Activated naive CD8-positive, alpha-beta T cell (primary cell): ENCODE measurements around the gene CDH23.
A peak's percentile ranks its signal among the peaks of the same experiment; 100 is the strongest.

Experiments
- H3K27ac Mint-ChIP-seq: one replicate; pipeline ENCODE4 v1.8.0; 2021; ENCODE audit warnings: mixed read lengths
- H3K27me3 Mint-ChIP-seq: one replicate; pipeline ENCODE4 v1.8.0; 2021; ENCODE audit warnings: mixed read lengths
- H3K36me3 Mint-ChIP-seq: one replicate; pipeline ENCODE4 v1.8.0; 2021; ENCODE audit warnings: mixed read lengths
- H3K4me1 Mint-ChIP-seq: one replicate; pipeline ENCODE4 v1.8.0; 2021; ENCODE audit warnings: low read depth, mixed read lengths
- H3K4me3 Mint-ChIP-seq: one replicate; pipeline ENCODE4 v1.8.0; 2021; ENCODE audit warnings: mild to moderate bottlenecking, mixed read lengths
- H3K9me3 Mint-ChIP-seq: one replicate; pipeline ENCODE4 v1.8.0; 2021; ENCODE audit warnings: low read depth, mixed read lengths

Gene CDH23

GRCh38 chr10:71393841-71394475 is 2.8 kb upstream of the CDH23 start:
- Mint-ChIP-seq H3K9me3 (no peaks in the 10 kb centered on the region), H3K27me3 (peaks cover 30% of the 10 kb centered on the region), H3K4me1 (peaks cover 11% of the 10 kb centered on the region), H3K36me3 (no peaks in the 10 kb centered on the region), H3K4me3 (no peak overlapping the region), H3K27ac (no peak overlapping the region)

GRCh38 chr10:71394926-71395562 is 1.7 kb upstream of the CDH23 start:
- Mint-ChIP-seq H3K4me3 (no peak overlapping the region), H3K27me3 (peaks cover 29% of the 10 kb centered on the region)

GRCh38 chr10:71395621-71396020 is 1.1 kb upstream of the CDH23 start:
- peak overlapping the region; percentile 79 for H3K4me3 Mint-ChIP-seq
- H3K36me3 Mint-ChIP-seq: no peaks in the 10 kb centered on the region
- H3K27me3 Mint-ChIP-seq: peaks cover 32% of the 10 kb centered on the region
- H3K9me3 Mint-ChIP-seq: no peaks in the 10 kb centered on the region
- no peak overlapping the region for H3K27ac Mint-ChIP-seq
- peaks cover 11% of the 10 kb centered on the region for H3K4me1 Mint-ChIP-seq

More at GRCh38 chr10:71394926-71395562, 1.7 kb upstream of the CDH23 start:
- H3K36me3 Mint-ChIP-seq: no peaks in the 10 kb centered on the region
- H3K9me3 Mint-ChIP-seq: no peaks in the 10 kb centered on the region
- peaks cover 11% of the 10 kb centered on the region for H3K4me1 Mint-ChIP-seq
- H3K27ac Mint-ChIP-seq: no peak overlapping the region

DNA sequence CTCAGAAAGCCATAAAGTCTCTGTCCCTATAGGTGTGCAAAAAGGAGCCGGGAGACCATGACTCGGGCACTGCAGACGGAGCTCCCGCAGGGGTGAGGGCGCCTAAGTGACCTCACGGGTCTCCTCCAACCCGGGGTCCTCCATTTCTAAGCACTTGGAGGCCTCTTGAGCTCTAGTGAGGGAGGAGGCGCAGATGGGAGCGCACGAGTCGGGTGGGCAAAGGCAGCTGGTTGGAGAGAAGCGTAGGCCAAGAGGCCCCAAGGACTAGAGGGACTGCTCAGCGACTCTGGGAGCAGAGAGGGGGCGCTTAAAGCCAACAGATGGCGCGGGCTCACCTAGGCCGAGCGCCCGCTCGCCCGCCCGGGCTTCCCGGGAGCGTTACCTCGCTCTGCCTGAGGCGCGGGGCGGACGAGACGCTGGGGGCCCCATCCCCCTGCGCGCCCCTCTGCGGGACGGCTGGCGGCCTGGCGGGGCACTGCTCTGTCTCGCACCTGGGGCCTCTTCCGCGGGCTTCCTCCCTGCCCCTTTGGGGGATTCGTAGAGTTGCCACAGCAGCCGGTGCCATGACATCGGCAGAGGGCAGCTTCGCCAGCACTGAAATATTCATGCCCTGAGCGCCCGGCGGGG is 523 bp upstream of the CDH23 start:
- peaks cover 33% of the 10 kb centered on the region for H3K27me3 Mint-ChIP-seq
- H3K4me3 Mint-ChIP-seq: peak overlapping the region; percentile 79

GRCh38 chr10:71397296-71398212 is 834 bp downstream of the CDH23 start:
- peak overlapping the region; percentile 65 for H3K4me3 Mint-ChIP-seq
- peaks cover 7% of the 10 kb centered on the region for H3K4me1 Mint-ChIP-seq
- H3K27ac Mint-ChIP-seq: no peak overlapping the region
- H3K27me3 Mint-ChIP-seq: peaks cover 28% of the 10 kb centered on the region
- no peaks in the 10 kb centered on the region for H3K36me3 Mint-ChIP-seq
- no peaks in the 10 kb centered on the region for H3K9me3 Mint-ChIP-seq

More for the DNA sequence above, 523 bp upstream of the CDH23 start:
- H3K36me3 Mint-ChIP-seq: no peaks in the 10 kb centered on the region
- no peaks in the 10 kb centered on the region for H3K9me3 Mint-ChIP-seq
- peaks cover 11% of the 10 kb centered on the region for H3K4me1 Mint-ChIP-seq
- no peak overlapping the region for H3K27ac Mint-ChIP-seq

DNA sequence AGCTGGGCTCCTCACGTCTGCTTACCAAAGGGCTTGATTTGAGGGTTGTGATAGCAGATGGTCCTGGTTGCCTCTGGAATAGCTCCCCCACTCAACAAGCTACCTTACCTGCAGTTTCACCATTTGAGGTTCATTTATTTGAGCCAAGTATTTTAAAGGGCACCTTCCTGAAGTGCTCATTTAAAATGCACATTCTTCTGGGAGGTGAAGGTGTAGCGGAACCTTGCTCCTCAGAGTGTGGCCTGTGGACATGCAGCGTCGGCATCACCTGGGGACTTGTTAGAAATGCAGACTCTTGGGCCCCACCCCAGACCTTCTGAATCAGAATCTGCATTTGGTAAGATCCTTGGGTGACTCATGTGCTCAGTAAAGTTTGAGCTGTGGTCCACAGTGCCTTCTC is 2.3 kb downstream of the CDH23 start:
- H3K27ac Mint-ChIP-seq: no peak overlapping the region
- no peaks in the 10 kb centered on the region for H3K36me3 Mint-ChIP-seq
- peaks cover 7% of the 10 kb centered on the region for H3K4me1 Mint-ChIP-seq
- H3K9me3 Mint-ChIP-seq: no peaks in the 10 kb centered on the region
- H3K4me3 Mint-ChIP-seq: peak overlapping the region; percentile 30
- H3K27me3 Mint-ChIP-seq: peaks cover 25% of the 10 kb centered on the region

- Mint-ChIP-seq H3K9me3 (no peaks in the 10 kb centered on the region), H3K27me3 (peaks cover 20% of the 10 kb centered on the region), H3K4me3 (no peak overlapping the region), H3K4me1 (peaks cover 7% of the 10 kb centered on the region), H3K27ac (no peak overlapping the region), H3K36me3 (no peaks in the 10 kb centered on the region)
These were observed 3.2 kb downstream of the CDH23 start for GRCh38 chr10:71399946-71400345.

- Mint-ChIP-seq H3K9me3 (no peaks in the 10 kb centered on the region), H3K27me3 (peaks cover 10% of the 10 kb centered on the region), H3K4me3 (no peak overlapping the region), H3K27ac (no peak overlapping the region), H3K4me1 (peaks cover 3% of the 10 kb centered on the region), H3K36me3 (no peaks in the 10 kb centered on the region)
These were observed 4.3 kb downstream of the CDH23 start for GRCh38 chr10:71401056-71401455.

- Mint-ChIP-seq H3K27me3 (peaks cover 10% of the 10 kb centered on the region), H3K4me1 (peaks cover 2% of the 10 kb centered on the region), H3K9me3 (no peaks in the 10 kb centered on the region), H3K36me3 (no peaks in the 10 kb centered on the region), H3K4me3 (no peak overlapping the region), H3K27ac (no peak overlapping the region)
These were observed 5.3 kb downstream of the CDH23 start for GRCh38 chr10:71402005-71402404.

DNA sequence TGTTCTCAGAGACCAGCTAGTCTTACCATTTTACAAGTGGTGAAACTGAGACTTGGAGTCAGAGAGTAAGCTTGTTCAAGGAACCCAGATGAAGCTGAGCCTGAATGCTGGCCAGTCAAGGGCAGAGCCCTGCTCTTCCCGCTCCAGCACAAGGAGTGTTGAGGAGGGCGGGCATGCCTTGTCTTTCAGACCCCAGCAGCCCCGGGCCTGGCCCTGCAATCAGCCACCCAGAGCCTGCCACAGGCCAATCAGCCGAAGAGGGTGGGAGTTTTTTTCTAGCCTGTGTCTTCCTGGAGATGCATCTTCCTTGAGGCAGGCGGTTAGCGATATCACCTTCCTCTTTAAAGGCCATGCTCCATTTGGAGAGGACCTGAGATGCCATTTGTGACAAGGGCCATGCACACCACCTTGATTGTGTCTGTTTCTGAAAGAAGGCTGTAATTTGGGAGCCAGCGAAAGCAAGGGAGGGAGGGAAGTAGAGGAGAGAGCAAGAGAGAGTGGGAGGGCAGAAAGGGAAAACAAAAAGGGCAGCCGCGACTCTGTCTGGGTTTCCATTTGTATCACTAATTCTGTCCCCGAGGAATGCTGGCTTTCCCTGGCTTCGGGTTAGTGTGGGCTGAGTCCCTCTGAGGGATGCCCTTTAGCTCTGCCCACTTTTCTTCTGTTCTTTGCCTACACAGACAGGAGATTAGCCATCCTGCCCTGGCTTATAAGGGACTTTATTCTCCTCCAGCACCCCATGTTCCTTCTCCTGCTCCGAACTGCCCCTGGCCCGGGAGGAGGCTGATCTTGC is 8.0 kb downstream of the CDH23 start:
- Mint-ChIP-seq H3K4me3 (no peak overlapping the region), H3K36me3 (no peaks in the 10 kb centered on the region), H3K27me3 (peaks cover 5% of the 10 kb centered on the region), H3K4me1 (no peaks in the 10 kb centered on the region), H3K9me3 (no peaks in the 10 kb centered on the region), H3K27ac (no peak overlapping the region)

DNA sequence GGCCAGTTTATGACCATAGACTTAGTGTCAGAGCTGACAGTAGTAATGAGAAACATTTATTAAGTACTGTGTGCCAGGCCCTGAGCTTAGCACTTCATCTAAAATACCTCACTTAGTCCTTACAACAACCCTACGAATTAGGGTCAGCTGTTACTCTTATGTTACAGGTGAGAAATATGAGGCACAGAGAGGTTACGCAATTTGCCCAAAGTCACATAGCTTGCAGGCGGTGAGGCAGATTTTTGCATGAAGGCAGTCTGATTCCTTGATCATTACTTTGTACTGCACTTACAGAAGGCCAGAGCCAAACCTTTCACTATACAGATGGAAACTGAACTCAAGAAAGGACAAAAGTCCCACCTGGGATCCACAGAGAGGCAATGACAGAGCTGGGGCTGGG is 10.2 kb downstream of the CDH23 start:
- Mint-ChIP-seq H3K9me3 (peaks cover 8% of the 10 kb centered on the region), H3K27me3 (no peaks in the 10 kb centered on the region), H3K36me3 (peaks cover 4% of the 10 kb centered on the region), H3K4me1 (no peaks in the 10 kb centered on the region), H3K27ac (no peak overlapping the region), H3K4me3 (no peak overlapping the region)

- H3K4me1 Mint-ChIP-seq: no peaks in the 10 kb centered on the region
- H3K9me3 Mint-ChIP-seq: peaks cover 11% of the 10 kb centered on the region
- peaks cover 4% of the 10 kb centered on the region for H3K36me3 Mint-ChIP-seq
- H3K4me3 Mint-ChIP-seq: no peak overlapping the region
- peaks cover 3% of the 10 kb centered on the region for H3K27me3 Mint-ChIP-seq
- H3K27ac Mint-ChIP-seq: no peak overlapping the region
These were observed 11.9 kb downstream of the CDH23 start for GRCh38 chr10:71408436-71409225.

DNA sequence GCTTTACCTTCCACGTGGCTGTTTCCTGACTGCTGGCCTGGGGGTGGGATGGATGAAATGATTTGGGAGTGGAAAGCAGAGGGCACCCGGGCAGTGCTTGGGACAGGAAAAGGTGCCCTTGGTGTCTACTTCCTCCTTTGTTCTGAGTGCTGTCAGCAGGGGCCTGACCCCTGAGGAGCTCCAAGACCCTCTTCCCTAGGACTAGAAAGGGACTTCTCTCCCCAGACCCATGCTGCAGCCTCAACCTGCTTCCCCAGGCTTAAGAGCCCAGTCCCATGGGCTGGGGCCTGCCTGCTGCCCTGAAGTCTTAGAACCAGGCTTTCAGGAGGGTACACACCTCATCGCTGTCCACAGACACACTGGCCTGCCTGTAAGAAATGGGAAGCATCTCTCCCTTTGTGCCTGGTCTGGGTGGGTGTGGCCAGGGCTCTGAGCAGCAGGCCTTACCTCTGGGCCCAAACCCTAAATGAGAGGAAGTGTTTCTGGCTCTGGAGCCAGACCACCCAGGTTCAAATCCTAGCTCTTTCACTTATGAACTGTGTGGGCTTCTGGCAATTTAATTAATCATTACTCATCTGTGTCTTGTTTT is 12.9 kb downstream of the CDH23 start:
- Mint-ChIP-seq H3K4me3 (no peak overlapping the region), H3K27ac (no peak overlapping the region), H3K36me3 (peaks cover 4% of the 10 kb centered on the region), H3K4me1 (no peaks in the 10 kb centered on the region), H3K9me3 (peaks cover 11% of the 10 kb centered on the region), H3K27me3 (peaks cover 3% of the 10 kb centered on the region)
